Body of pancreas (tissue), 4 donors: ENCODE results near the gene FHAD1.

Source experiments
- POLR2A ChIP-seq, 3 donors: fragments of 450-650 bp; IDR thresholded peaks; one replicate each; pipeline ENCODE4 v1.6.1; 2016; ENCODE audit warnings: antibody characterized with exemption in 3 of 3, mild to moderate bottlenecking in 2 of 3
- TF ChIP-seq, protein P1 (sequence below), 7 experiments: fragments of 450-650 bp in 4 of 7; fragments of 200-600 bp in 3 of 7; sonication (generic) in 3 of 7; IDR thresholded peaks; one replicate each; pipeline ENCODE4 v1.5.1; 2016 to 2019; ENCODE audit warnings: antibody characterized with exemption in 7 of 7

DNA sequence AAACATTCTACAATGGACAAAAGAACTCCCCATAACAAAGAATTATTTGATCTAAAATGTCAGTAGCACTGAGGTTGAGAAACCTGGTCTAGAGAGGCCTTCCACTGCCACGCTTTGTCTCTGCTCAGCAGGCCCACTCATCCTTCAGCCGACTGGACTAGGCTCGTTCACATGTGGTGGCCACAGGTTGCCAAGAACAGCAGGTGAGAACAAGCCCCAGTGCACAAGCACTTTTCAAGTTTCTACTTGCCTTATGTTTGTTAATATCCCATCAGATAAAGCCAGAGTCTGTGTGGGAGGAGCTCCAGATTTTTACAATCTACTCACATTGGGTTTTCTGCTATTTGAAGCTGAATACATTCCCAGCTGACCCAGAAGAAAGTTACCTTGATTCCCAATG, 153.6 kb downstream of the FHAD1 start:
- TF ChIP-seq, protein P1, sequence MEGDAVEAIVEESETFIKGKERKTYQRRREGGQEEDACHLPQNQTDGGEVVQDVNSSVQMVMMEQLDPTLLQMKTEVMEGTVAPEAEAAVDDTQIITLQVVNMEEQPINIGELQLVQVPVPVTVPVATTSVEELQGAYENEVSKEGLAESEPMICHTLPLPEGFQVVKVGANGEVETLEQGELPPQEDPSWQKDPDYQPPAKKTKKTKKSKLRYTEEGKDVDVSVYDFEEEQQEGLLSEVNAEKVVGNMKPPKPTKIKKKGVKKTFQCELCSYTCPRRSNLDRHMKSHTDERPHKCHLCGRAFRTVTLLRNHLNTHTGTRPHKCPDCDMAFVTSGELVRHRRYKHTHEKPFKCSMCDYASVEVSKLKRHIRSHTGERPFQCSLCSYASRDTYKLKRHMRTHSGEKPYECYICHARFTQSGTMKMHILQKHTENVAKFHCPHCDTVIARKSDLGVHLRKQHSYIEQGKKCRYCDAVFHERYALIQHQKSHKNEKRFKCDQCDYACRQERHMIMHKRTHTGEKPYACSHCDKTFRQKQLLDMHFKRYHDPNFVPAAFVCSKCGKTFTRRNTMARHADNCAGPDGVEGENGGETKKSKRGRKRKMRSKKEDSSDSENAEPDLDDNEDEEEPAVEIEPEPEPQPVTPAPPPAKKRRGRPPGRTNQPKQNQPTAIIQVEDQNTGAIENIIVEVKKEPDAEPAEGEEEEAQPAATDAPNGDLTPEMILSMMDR (IDR thresholded peaks at IDR 0.05) = no peak
- no peak for TF ChIP-seq POLR2A (IDR thresholded peaks at IDR 0.05)
